NCI-H510A treated with DMSO at 0.1 percent for 48 hours (cell line): ENCODE results near the gene TNFAIP3.
"Not testable (repeated sequence)": the region's sequence is repeated elsewhere in the genome, so short reads cannot be mapped to it uniquely, and the experiment has no call there.

ENCODE experiments used
- DNase-seq: peaks from one replicate; lab custom pipeline; 2025; lab: John Stamatoyannopoulos, UW

Gene TNFAIP3

DNA sequence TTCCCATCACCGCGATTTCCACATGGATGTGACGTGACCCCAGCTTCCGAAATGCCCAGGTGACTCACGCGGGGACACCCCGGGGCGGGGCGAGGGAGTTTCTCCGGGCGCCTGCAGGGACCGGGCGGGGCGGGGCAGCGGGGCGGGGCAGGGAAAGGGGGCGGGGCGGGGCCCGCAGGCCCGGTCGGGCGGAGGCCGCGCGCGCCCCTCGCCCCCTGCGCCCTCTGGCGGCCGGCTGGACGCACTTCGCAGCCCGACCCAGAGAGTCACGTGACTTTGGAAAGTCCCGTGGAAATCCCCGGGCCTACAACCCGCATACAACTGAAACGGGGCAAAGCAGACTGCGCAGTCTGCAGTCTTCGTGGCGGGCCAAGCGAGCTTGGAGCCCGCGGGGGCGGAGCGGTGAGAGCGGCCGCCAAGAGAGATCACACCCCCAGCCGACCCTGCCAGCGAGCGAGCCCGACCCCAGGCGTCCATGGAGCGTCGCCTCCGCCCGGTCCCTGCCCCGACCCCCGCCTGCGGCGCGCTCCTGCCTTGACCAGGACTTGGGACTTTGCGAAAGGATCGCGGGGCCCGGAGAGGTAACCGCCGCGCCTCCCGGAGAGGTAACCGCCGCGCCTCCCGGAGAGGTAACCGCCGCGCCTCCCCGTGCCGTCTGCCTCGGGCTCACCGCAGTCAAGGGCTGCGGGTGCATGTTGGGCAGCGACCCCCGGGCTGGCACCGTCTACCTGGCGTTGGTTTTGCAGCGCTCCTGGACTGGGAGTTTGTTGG lies at the start of gene TNFAIP3:
Gene TNFAIP3 (plus strand): TSS at position 346 of the 771 bp plus-strand sequence. CDS start 3,969 bp downstream, outside the sequence.
- DNase-seq = peak; percentile 58

DNA sequence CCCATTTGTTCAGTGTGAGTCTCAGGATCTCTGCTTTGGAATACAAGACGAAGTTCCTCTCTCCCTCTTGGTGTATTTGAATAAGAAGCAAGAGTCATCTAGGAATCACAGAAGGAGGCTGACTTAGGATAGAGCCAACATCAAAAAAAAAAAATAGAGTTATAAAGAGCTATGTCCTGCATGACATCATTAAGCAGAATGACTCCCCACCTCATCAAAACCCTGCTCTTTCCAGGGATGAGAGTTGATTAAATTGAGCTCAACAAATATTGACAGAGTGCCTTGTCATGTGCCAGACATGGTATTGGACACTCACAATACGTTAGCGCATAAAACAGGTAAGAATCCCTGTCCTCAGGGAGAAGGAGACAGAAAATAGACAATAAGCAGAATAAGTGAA lies 48.6 kb upstream of the TNFAIP3 start:
- no peak for DNase-seq

DNA sequence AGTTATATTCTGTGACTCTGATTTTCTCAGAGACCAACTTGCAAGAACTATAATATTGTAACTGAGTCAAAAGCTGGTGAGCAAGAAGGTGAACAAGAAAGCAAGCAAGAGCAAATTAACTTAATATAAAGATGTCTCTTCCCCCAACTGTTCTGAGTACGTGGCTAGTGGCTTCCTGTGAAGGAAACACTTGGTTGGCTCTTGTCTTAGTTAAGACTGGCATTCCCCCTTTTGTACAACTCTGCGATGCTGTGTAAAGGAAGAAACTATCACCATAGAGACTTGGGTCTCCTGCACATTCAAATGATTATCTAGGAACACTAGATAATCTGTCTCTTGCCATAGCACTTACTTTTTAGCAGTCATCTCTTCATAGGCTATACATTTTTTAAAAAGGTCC lies 47.3 kb upstream of the TNFAIP3 start:
- DNase-seq = no peak

DNA sequence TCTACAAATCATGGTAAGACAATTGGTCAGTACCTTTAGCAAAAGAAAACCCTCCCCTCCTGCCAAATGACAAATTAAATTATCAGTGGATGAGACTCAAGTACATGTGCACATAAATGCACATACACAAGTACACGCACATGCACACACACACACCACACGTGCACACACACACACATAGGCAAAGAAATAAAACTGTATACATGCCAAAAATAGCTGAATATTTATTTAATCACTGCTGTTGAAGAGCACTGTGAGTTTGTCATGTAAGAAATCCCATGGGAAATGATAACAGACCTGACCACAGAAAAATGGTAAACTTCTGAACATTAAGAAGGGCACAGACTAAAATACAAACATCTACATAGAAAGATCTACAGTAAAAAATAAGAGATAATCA lies 46.6 kb upstream of the TNFAIP3 start:
- no peak for DNase-seq

DNA sequence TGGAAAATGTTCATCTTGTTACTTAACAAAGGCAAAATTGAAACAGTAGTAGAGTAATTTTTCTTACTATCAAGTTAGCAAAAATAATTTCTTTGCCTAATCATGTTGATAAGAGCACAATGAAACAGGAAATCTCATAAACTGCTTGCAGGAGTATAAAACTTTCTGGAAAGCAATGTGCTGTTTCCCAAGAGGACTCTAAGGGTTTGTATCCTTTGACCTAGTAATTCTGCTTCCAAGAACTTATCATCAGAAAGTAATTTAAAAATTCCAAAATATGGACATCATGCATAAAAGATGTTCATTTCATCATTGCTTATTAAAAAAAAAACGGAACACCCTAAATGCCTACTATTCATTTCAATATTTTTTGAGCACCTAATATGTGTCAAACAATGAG lies 46.1 kb upstream of the TNFAIP3 start:
- DNase-seq = no peak

DNA sequence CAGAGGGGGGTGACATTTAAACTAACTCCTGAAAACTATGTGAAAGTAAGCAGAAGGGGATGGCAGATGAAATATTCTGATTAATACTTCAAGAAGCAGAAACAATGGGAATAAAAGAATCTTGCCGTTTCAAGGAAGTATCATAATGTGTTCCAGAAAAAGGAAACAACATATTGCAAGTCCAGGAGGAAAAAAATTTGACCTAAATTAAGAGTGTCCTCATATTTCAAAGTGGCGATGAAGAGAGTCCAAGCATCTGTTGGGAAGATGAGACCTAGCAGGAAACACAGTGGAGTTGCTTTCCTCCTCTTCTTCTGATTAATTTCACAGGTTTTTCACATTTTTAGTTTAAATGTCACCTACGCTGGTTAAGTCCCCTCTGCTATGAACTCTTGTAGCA lies 45.6 kb upstream of the TNFAIP3 start:
- no peak for DNase-seq

DNA sequence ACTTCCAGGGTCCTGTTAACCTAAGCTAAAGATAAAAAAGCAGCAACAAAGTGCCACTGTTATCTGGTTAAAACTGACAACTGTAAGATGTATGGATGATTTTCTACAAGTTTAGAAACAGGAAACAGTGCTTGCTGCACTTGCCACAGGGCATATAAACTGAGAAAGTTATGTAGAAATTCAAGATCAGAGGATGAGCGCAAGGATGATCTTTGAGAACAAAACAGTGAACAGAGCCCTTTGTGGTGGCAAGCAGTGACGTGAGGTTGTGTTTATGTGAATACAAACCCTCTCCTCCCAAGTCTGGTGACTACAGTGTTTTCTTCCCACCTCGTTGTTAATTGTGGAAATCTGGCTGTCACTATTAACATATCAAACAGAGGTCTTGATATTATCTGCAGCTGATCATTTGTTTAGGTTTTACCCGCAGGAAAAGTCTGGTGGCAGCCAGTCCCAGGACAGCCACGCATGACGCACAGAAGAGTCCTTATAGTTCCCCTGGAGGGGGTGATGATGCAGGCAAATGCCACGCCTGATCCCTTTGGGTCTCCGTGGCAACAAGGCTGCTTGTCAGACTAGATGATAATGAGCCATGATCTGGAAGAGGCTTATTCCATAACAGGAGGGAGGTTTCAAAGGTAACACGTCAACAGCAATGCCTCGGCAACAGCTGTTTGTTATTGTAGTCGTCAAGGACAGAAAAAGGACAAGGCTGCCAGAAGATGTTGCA lies 43.1 kb upstream of the TNFAIP3 start:
- peak; percentile 6 for DNase-seq

DNA sequence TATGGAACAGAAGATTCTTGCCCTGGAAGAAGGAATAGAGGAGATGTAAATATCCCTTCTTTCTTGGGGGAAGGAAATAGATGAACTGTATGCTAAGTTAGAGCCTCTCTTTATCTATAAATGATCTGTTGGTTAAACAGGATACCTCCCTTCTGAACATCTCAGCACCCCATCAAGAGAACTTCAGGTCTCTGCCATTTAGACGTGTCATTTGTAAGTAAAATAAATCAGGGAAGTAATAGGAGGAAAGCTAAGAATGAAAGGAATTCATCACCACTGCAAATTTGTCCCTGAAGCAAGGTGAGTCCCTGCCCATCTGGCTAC lies 42.5 kb upstream of the TNFAIP3 start:
- DNase-seq = no peak

DNA sequence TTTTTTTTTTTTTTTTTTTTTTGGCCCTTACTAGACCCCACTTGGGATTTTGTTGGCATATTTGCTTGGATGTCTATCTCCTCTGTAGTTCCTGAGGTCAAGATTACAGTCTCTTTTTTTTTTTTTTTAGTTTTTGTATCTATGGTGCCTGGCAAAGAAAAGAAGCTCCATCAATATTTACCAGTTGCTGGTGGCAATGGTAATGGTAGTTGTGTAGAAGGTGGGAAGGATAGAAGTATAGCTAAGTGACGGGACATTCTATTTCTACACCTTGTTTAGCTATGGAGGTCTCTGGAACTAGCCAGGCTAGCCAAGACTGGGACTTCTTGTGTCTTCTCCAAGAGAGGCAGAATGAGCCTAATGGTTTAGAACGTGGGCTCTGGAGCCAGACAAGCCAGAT lies 42.2 kb upstream of the TNFAIP3 start:
- no peak for DNase-seq

DNA sequence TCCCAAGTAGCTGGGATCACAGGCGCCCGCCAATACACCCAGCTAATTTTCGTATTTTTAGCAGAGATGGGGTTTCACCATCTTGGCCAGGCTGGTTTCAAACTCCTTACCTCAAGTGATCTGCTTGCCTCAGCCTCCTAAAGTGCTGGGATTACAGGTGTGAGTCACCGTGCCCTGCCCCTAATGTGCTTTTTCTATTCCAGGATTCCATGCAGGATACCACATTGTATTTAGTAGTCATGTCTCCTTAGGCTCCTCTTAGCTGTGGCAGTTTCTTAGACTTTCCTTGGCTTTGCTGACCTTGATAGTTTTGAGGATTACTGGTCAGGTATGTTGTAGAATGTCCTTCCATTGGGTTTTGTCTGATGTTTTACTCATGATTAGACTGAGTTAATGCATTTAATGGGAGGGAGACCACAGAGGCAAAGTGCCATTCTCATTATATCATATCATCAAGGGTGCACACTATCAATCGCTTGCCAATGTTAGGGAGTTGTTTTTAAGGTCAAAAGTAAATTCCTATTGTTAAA lies 39.6 kb upstream of the TNFAIP3 start:
- no peak for DNase-seq

DNA sequence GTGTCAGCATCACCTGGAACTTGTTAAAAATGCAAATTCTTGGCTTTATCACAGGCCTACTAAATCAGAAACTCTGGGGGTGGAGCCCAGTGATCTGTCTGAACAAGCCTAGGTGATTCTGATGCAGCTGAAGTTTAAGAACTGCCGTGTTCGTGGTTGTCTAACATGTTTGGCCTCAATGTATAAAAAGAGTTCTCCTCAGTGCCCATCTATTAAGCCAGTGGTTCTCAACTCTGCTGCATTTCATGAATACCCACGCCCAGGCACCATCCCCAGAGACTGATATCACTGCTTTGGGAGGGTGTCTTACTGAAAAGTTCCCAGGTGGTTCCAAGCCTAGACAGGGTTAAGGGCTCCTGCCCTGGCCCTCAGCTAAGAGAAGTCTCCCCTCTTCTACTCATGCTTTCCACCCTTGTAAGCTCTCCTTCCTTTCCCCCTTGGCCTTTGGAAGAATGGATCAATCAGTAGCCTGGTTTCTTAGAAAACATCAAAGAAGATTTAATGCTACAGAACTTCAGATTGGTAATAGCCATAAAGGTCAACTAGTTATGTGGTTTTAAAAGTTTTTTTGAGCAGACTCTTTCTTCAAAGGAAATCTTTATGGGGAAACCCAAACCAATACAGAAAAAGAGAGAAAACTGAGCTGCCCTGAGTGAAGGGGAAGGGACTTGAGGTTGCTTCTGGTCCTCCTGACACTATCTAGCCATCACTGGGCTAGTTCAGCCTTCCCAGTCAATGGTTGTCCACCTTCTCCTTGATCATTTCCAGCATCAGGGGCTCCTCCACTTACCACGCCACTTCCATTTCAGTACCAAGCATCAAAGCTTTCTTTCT lies 38.9 kb upstream of the TNFAIP3 start:
- DNase-seq = no peak

DNA sequence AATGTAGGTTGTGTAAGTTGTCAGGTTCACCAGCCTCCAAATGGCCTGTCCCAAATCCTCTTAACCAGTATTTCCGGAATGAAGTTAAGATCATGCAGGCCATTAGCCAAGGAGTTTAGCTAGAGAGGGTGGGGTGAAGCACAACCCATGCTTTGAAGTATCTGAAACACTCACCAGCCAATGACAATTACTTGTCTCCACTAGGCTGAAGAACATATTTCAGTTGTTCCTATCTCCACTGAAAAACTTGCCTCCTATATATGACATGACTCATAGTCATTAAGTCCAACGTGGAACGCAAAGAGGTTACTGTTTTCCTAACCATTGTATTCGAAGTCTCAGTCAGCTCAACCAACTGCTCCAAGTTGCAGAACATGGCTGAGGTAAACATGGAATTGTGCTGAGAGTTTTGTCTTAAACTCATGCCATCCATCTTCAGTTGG lies 37.4 kb upstream of the TNFAIP3 start:
- DNase-seq = no peak

DNA sequence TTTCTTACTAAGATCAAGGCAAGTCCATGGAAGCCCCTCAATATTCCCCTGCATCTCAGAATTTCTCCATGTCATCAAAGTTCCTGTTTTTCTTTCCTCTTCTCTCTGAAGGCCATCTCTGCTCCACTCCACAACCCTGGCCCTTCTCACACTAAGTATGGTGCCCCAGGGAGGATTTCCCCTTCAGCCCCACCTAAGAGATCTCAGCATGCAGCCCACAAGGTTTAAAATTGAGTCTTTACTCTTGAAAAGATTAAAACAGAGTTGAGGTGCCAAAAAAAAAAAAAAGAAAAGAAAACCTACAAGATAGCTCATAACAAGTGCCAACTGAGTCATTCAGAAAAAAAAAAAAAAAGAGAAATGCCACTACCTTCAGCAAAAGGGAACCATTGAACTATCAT lies 36.5 kb upstream of the TNFAIP3 start:
- DNase-seq = no peak

DNA sequence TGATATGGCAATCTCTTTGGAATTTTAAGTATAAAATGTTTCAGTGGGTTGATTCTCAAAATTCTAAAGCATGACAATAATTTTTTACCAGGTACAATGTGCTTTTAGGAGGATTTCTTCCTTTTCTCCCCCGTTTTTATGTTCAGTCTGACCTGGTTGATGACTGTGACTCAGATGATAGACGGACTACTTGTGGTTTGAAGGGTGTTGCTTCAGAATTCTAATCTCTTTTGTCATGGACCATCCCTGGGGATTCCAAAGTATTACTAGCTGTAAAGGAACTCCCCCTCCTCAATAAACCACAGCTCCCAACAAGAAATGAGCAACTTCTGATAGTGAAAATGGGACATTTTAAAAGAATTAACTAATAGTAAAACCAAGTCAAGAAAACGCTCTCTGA lies 34.9 kb upstream of the TNFAIP3 start:
- DNase-seq = no peak

DNA sequence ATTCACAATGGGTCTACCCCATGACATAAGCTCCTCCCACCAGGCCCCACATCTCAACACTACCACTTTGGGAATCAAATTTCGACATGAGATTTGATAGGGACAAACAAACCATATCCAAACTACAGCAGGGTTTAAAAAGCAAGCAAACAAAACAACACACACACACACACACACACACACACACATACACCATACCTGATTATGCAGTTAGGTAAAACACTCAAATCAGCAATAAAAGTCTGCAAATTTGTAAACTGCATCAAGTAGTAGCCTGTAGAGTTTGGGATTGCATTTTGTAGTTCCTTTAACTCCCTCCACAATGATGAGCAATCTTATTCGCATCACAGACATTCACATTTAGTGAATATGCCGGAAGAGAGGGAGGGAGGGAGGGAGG lies 32.6 kb upstream of the TNFAIP3 start:
- no peak for DNase-seq

DNA sequence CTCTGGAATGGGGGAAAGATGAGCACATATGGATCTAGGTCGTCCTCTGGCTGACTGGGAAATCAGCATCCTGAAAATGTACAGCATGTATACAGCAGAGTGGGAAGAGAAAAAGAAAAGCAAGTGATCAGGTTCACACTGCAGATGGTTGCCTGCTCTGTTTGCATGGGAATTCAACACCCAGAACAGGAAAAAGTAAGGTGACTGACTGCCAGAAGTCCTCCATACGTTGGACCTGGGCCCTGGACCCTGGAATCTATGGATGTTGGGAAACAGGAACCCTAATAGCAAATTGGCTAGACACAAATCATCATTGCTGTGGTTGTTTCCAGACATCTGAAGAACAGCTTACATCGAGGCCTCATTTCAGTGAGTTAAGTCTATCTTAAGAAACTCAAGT lies 30.3 kb upstream of the TNFAIP3 start:
- DNase-seq = no peak

DNA sequence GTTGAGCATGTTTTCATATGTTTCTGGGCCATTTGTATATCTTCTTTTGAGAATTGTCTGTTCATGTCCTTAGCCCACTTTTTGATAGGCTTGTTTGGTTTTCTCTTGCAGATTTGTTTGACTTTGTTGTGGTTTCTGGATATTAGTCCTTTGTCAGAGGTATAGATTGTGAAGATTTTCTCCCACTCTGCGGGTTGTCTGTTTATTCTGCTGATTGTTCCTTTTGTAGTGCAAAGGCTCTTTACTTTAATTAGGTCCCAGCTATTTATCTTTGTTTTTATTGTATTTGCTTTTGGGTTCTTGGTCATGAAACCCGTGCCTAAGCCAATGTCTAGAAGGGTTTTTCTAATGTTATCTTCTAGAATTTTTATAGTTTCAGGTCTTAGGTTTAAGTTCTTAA lies 29.0 kb upstream of the TNFAIP3 start:
- DNase-seq = peak; percentile 3

DNA sequence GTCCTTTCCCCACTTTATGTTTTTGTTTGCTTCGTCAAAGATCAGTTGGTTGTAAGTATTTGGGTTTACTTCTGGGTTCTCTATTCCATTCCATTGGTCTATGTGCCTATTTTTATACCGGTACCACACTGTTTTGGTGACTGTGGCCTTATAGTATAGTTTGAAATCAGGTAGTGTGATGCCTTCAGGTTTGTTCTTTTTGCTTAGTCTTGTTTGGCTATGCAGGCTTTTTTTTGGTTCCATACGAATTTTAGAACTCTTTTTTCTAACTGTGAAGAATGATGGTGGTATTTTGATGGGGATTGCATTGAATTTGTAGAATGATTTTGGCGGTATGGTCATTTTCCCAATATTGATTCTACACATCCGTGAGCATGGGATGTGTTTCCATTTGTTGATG lies 28.5 kb upstream of the TNFAIP3 start:
- DNase-seq = not testable (repeated sequence)

DNA sequence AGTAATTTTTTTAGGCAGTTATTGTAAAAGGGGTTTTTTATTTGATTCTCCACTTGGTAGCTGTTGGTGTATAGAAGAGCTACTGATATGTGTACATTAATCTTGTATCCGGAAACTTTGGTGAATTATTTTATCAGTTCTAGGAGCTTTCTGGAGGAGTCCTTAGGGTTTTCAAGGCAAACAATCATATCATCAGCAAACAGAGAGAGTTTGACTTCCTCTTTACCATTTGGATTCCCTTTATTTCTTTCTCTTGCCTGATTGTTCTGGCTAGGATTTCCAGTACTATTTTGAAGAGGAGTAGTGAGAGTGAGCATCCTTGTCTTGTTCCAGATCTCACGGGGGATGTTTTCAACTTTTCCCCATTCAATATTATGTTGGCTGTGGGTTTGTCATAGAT lies 28.0 kb upstream of the TNFAIP3 start:
- no peak for DNase-seq

DNA sequence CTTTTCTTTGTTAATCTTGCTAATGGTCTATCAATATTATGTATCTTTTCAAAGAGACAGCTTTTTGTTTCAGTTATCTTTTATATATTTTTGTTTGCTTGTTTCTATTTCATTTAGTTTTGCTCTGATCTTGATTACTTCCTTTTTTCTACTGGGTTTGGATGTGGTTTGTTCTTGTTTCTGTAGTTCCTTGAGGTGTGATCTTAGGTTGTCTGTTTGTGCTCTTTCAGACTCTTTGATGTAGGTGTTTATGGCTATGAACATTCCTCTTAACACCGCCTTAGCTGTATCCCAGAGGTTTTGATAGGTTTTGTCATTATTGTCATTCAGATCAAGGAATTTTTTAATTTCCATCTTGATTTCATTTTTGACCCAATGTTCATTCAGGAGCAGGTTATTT lies 26.8 kb upstream of the TNFAIP3 start:
- no peak for DNase-seq

DNA sequence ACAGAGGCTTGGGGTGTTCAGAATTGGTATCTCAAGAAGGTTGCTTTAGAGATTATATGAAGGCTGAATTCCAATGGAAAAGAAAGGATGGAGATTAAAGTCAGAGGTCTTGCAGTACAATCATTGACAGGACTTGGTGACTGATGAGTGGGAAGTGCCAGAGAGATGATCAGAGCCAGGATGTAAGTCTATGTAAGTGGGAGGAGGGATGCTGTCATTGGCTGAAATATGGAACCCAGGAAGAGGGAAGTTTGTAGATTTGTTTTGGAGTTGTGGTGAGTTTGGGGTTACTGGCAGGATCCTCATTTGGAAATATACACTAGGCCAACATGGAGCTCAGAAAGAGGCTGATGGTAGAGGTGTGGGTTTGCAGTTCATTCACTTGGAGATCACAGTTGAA lies 23.8 kb upstream of the TNFAIP3 start:
- DNase-seq = no peak

DNA sequence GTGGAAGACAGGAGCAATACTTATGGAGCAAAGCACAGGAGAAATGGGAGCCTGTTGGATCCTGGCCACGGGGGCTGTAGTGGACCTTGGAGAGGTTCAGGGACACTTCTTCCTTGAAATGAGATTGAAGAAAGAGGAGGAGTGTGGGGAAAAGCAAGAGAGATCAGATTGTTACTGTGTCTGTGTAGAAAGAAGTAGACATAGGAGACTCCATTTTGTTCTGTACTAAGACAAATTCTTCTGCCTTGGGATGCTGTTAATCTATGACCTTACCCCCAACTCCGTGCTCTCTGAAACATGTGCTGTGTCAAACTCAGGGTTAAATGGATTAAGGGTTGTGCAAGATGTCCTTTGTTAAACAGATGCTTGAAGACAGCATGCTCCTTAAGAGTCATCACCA lies 22.7 kb upstream of the TNFAIP3 start:
- DNase-seq = not testable (repeated sequence)

DNA sequence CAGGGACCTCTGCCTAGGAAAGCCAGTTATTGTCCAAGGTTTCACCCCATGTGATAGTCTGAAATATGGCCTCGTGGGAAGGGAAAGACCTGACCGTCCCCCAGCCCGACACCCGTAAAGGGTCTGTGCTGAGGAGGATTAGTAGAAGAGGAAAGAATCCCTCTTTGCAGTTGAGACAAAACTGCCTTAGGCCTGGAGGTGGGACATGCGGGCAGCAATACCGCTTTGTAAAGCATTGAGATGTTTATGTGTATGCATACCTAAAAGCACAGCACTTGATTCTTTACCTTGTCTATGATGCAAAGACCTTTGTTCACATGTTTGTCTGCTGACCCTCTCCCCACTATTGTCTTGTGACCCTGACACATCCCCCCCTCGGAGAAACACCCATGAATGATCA lies 22.3 kb upstream of the TNFAIP3 start:
- DNase-seq = not testable (repeated sequence)
